ENCODE measurements around the gene MED12. TPM values are rescaled to one million over a fixed set of nuclear protein-coding genes. Genes with fewer than 3 reads are reported as not detected.
A peak's percentile ranks its signal among the peaks of the same experiment; 100 is the strongest.

The MED12 gene
- total RNA-seq, 1 donor from 2014 or later, result 76.3 TPM

GRCh38 chrX:71096760-71097032 is 21.7 kb upstream of the MED12 start:
- no peaks in the 10 kb centered on the region for H3K9me3 Mint-ChIP-seq
- peaks cover 44% of the 10 kb centered on the region for H3K27me3 Mint-ChIP-seq (ENCODE audit: low read depth)

GRCh38 chrX:71098302-71098701 is 20.1 kb upstream of the MED12 start:
- Mint-ChIP-seq H3K27me3 (ENCODE audit: low read depth) (peaks cover 44% of the 10 kb centered on the region), H3K4me1 (peaks cover 37% of the 10 kb centered on the region), H3K9me3 (no peaks in the 10 kb centered on the region), H3K27ac (ENCODE audit: unreplicated experiment) (no peak overlapping the region), H3K4me3 (peak overlapping the region; percentile 69), H3K36me3 (ENCODE audit: low read depth) (peaks cover 3% of the 10 kb centered on the region)
- TF ChIP-seq, protein P1, sequence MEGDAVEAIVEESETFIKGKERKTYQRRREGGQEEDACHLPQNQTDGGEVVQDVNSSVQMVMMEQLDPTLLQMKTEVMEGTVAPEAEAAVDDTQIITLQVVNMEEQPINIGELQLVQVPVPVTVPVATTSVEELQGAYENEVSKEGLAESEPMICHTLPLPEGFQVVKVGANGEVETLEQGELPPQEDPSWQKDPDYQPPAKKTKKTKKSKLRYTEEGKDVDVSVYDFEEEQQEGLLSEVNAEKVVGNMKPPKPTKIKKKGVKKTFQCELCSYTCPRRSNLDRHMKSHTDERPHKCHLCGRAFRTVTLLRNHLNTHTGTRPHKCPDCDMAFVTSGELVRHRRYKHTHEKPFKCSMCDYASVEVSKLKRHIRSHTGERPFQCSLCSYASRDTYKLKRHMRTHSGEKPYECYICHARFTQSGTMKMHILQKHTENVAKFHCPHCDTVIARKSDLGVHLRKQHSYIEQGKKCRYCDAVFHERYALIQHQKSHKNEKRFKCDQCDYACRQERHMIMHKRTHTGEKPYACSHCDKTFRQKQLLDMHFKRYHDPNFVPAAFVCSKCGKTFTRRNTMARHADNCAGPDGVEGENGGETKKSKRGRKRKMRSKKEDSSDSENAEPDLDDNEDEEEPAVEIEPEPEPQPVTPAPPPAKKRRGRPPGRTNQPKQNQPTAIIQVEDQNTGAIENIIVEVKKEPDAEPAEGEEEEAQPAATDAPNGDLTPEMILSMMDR (conservative IDR thresholded peaks at IDR 0.05), result peak; percentile 54
- DNase-seq (ENCODE audit: low read depth, low spot score), result peak; percentile 15

More at GRCh38 chrX:71096760-71097032, 21.7 kb upstream of the MED12 start:
- Mint-ChIP-seq H3K4me1 (peaks cover 28% of the 10 kb centered on the region), H3K36me3 (ENCODE audit: low read depth) (peaks cover 3% of the 10 kb centered on the region), H3K4me3 (peak overlapping the region; percentile 93), H3K27ac (ENCODE audit: unreplicated experiment) (no peak overlapping the region)
- TF ChIP-seq, protein P1 (conservative IDR thresholded peaks at IDR 0.05), result no peak
- DNase-seq (ENCODE audit: low read depth, low spot score), result no peak

DNA sequence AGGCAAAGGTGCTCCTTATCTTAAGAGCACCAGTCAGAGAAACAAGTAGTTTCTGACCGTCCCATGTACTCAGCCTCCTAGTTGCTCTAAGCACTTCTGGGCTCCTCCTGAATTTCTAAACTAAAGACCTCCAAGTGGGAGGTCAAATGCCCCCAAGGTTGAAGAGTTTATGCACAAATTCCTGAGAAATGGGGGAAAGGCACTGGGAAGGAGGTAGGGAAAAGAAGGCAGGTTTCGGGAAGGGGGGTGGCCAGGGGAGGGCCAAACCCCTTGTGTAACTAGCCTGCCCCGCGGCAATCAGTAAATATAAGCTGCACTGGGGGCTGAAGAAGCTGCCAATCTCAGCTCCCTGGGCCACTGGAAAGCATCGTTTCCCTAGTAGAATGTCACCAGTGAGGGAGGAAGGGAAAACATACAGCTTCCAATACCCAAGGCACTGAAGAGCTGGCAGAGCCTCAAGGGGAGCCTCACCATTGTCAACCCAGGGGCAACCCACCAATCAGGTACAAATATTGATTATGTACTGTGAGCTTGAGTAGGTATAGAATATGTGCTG is 19.4 kb upstream of the MED12 start:
- Mint-ChIP-seq H3K4me3 (peak overlapping the region; percentile 69), H3K27ac (ENCODE audit: unreplicated experiment) (no peak overlapping the region), H3K9me3 (no peaks in the 10 kb centered on the region), H3K36me3 (ENCODE audit: low read depth) (peaks cover 3% of the 10 kb centered on the region), H3K27me3 (ENCODE audit: low read depth) (peaks cover 43% of the 10 kb centered on the region), H3K4me1 (peaks cover 44% of the 10 kb centered on the region)
- no peak for DNase-seq (ENCODE audit: low read depth, low spot score)
- TF ChIP-seq, protein P1 (conservative IDR thresholded peaks at IDR 0.05), result no peak

GRCh38 chrX:71099736-71100135 is 18.7 kb upstream of the MED12 start:
- peaks cover 5% of the 10 kb centered on the region for H3K36me3 Mint-ChIP-seq (ENCODE audit: low read depth)
- DNase-seq (ENCODE audit: low read depth, low spot score), result no peak
- TF ChIP-seq, protein P1 (conservative IDR thresholded peaks at IDR 0.05), result no peak
- H3K27ac Mint-ChIP-seq (ENCODE audit: unreplicated experiment), result no peak overlapping the region
- peaks cover 41% of the 10 kb centered on the region for H3K27me3 Mint-ChIP-seq (ENCODE audit: low read depth)
- H3K4me1 Mint-ChIP-seq, result peaks cover 51% of the 10 kb centered on the region
- H3K9me3 Mint-ChIP-seq, result no peaks in the 10 kb centered on the region
- peak overlapping the region; percentile 69 for H3K4me3 Mint-ChIP-seq

DNA sequence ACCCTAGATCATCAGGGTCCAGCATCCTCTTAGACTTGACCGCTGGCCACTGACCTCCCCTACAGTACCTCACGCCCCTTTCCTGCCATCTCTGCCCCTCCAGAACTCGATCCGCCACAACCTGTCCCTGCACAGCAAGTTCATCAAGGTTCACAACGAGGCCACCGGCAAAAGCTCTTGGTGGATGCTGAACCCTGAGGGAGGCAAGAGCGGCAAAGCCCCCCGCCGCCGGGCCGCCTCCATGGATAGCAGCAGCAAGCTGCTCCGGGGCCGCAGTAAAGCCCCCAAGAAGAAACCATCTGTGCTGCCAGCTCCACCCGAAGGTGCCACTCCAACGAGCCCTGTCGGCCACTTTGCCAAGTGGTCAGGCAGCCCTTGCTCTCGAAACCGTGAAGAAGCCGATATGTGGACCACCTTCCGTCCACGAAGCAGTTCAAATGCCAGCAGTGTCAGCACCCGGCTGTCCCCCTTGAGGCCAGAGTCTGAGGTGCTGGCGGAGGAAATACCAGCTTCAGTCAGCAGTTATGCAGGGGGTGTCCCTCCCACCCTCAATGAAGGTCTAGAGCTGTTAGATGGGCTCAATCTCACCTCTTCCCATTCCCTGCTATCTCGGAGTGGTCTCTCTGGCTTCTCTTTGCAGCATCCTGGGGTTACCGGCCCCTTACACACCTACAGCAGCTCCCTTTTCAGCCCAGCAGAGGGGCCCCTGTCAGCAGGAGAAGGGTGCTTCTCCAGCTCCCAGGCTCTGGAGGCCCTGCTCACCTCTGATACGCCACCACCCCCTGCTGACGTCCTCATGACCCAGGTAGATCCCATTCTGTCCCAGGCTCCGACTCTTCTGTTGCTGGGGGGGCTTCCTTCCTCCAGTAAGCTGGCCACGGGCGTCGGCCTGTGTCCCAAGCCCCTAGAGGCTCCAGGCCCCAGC is 17.6 kb upstream of the MED12 start:
- Mint-ChIP-seq H3K36me3 (ENCODE audit: low read depth) (peaks cover 5% of the 10 kb centered on the region), H3K27me3 (ENCODE audit: low read depth) (peaks cover 38% of the 10 kb centered on the region), H3K4me3 (no peak overlapping the region), H3K27ac (ENCODE audit: unreplicated experiment) (no peak overlapping the region), H3K4me1 (peaks cover 51% of the 10 kb centered on the region), H3K9me3 (no peaks in the 10 kb centered on the region)
- DNase-seq (ENCODE audit: low read depth, low spot score), result no peak
- TF ChIP-seq, protein P1 (conservative IDR thresholded peaks at IDR 0.05), result no peak
